AG04450 (cell line): ENCODE measurements around the gene RASGRP2. TPM values are rescaled to one million over a fixed set of nuclear protein-coding genes. Genes with fewer than 3 reads are reported as not detected.

Experiments
- CTCF ChIA-PET: fragments of 300-600, 350-600 bp; formaldehyde crosslinking; extraction: SDS; loops from one replicate; lab custom pipeline; 2022; ENCODE audit warnings: antibody characterized with exemption, inconsistent platforms; lab: Charles Lee
- POLR2A ChIA-PET: fragments of 350-600 bp; formaldehyde crosslinking; extraction: SDS; loops from one replicate; lab custom pipeline; 2021; ENCODE audit warnings: antibody characterized with exemption, inconsistent platforms; lab: Yijun Ruan, JAX
- DNase-seq: peaks from one replicate; pipeline ENCODE4 v3.0.0-alpha.2; 2011; ENCODE audit warnings: low read depth, low spot score
- H3K27ac ChIP-seq: one replicate; pipeline ENCODE4 v1.5.1; 2012; ENCODE audit warnings: low read depth, low read length, control low read depth
- H3K27me3 ChIP-seq: one replicate; pipeline ENCODE4 v1.6.0; 2012; ENCODE audit warnings: low read length; ENCODE audit not compliant: control insufficient read depth, insufficient read depth
- H3K4me3 ChIP-seq: 2 replicates; pipeline ENCODE4 v1.5.1; 2011; ENCODE audit warnings: mild to moderate bottlenecking, low read depth, low read length, control low read depth
- H3K9me3 ChIP-seq: 2 replicates; pipeline ENCODE4 v1.5.1; 2012; ENCODE audit warnings: low read length; ENCODE audit not compliant: control insufficient read depth, insufficient read depth
- CTCF ChIP-seq: IDR thresholded peaks from 2 replicates; pipeline ENCODE4 v1.5.1; 2011; ENCODE audit warnings: low read depth, low read length, control low read depth, inconsistent platforms
- polyA plus RNA-seq: library from polyadenylated mRNA; depleted of rRNA; stranded (reverse); fragments of >200 nt; gene quantifications from 2 replicates; pipeline ENCODE4 v1.2.3, GENCODE V29; 2011

The RASGRP2 gene
- polyA plus RNA-seq, 1 experiment, result 0.43 TPM

GRCh38 chr11:64754124-64754918 lies 10.4 kb upstream of the RASGRP2 start:
- POLR2A ChIA-PET, result no interaction called here
- TF ChIP-seq CTCF, result no peak
- Histone ChIP-seq H3K4me3 (no peak overlapping the region), H3K27me3 (no peaks in the 10 kb centered on the region), H3K9me3 (no peaks in the 10 kb centered on the region; the same call in 1 of the 2 replicates), H3K27ac (no peak overlapping the region)
- no peak for DNase-seq
- CTCF ChIA-PET, result no interaction called here

GRCh38 chr11:64753380-64754123 lies 9.6 kb upstream of the RASGRP2 start:
- ChIA-PET CTCF (interaction anchor here (1.3 kb wide), 1 partner anchor 11 kb away, joined by 4 read pairs; no protein-coding TSS in a partner anchor), POLR2A (no interaction called here)
- no peak for DNase-seq
- no peak for TF ChIP-seq CTCF
- Histone ChIP-seq H3K9me3 (no peaks in the 10 kb centered on the region; the same call in 1 of the 2 replicates), H3K27me3 (no peaks in the 10 kb centered on the region), H3K4me3 (no peak overlapping the region), H3K27ac (no peak overlapping the region)

GRCh38 chr11:64753019-64753379 lies 9.1 kb upstream of the RASGRP2 start:
- H3K27ac ChIP-seq, result no peak overlapping the region
- no peak for DNase-seq
- CTCF ChIA-PET, result interaction anchor here (1.3 kb wide), 1 partner anchor 10 kb away, joined by 4 read pairs; no protein-coding TSS in a partner anchor
- no peak overlapping the region for H3K4me3 ChIP-seq
- no peaks in the 10 kb centered on the region; the same call in 1 of the 2 replicates for H3K9me3 ChIP-seq
- no peak for TF ChIP-seq CTCF
- POLR2A ChIA-PET, result no interaction called here
- no peaks in the 10 kb centered on the region for H3K27me3 ChIP-seq

GRCh38 chr11:64752175-64752970 lies 8.4 kb upstream of the RASGRP2 start:
- DNase-seq, result no peak
- Histone ChIP-seq H3K27ac (no peak overlapping the region), H3K4me3 (no peak overlapping the region), H3K27me3 (no peaks in the 10 kb centered on the region), H3K9me3 (no peaks in the 10 kb centered on the region; the same call in 1 of the 2 replicates)
- POLR2A ChIA-PET, result no interaction called here
- no peak for TF ChIP-seq CTCF
- CTCF ChIA-PET, result interaction anchor here (1.3 kb wide), 1 partner anchor 10 kb away, joined by 4 read pairs; no protein-coding TSS in a partner anchor
